KMS-11 (cell line): ENCODE measurements around the gene PNRC2.

Experiments used
- H2AFZ ChIP-seq: fragments of 200-600 bp; sonication (generic); 2 replicates; pipeline ENCODE4 v1.6.1; 2016; ENCODE audit warnings: antibody characterized with exemption, mixed run types, low read depth
- H3K27ac ChIP-seq: fragments of 200-600 bp; sonication (generic); 2 replicates; pipeline ENCODE4 v1.6.1; 2016; ENCODE audit warnings: mild to moderate bottlenecking, mixed run types
- H3K27me3 ChIP-seq: fragments of 200-600 bp; sonication (generic); 2 replicates; pipeline ENCODE4 v1.6.1; 2017; ENCODE audit warnings: mild to moderate bottlenecking, low read depth, mixed run types, moderate library complexity; ENCODE audit not compliant: insufficient read depth
- H3K36me3 ChIP-seq: fragments of 200-600 bp; sonication (generic); 2 replicates; pipeline ENCODE4 v1.6.1; 2017; ENCODE audit warnings: mild to moderate bottlenecking, mixed run types; ENCODE audit not compliant: insufficient read depth
- H3K4me1 ChIP-seq: fragments of 200-600 bp; sonication (generic); 2 replicates; pipeline ENCODE4 v1.6.1; 2016; ENCODE audit warnings: mild to moderate bottlenecking, low read depth, mixed run types; ENCODE audit not compliant: poor library complexity, severe bottlenecking
- H3K4me2 ChIP-seq: fragments of 200-600 bp; sonication (generic); 2 replicates; pipeline ENCODE4 v1.7.0; 2016; ENCODE audit warnings: mild to moderate bottlenecking, mixed run types
- H3K4me3 ChIP-seq: fragments of 200-600 bp; sonication (generic); IDR thresholded peaks from 2 replicates; pipeline ENCODE4 v1.6.1; 2017; ENCODE audit warnings: low read depth, low read length, mixed read lengths; ENCODE audit not compliant: insufficient read depth
- H3K79me2 ChIP-seq: fragments of 200-600 bp; sonication (generic); 2 replicates; pipeline ENCODE4 v1.6.1; 2016; ENCODE audit warnings: low read depth, mixed run types; ENCODE audit not compliant: insufficient read depth
- H3K9ac ChIP-seq: fragments of 200-600 bp; sonication (generic); 2 replicates; pipeline ENCODE4 v1.6.1; 2016; ENCODE audit warnings: mild to moderate bottlenecking, mixed run types
- H4K20me1 ChIP-seq: fragments of 200-600 bp; sonication (generic); 2 replicates; pipeline ENCODE4 v1.6.1; 2016; ENCODE audit warnings: mild to moderate bottlenecking, mixed run types; ENCODE audit not compliant: insufficient read depth
- TF ChIP-seq, protein P1 (sequence below): fragments of 200-600 bp; sonication (generic); conservative IDR thresholded peaks from 2 replicates; pipeline ENCODE4 v1.6.1; 2017; ENCODE audit warnings: low read depth, mild to moderate bottlenecking, antibody characterized with exemption, low read length, moderate library complexity, mixed read lengths

PNRC2 gene

DNA sequence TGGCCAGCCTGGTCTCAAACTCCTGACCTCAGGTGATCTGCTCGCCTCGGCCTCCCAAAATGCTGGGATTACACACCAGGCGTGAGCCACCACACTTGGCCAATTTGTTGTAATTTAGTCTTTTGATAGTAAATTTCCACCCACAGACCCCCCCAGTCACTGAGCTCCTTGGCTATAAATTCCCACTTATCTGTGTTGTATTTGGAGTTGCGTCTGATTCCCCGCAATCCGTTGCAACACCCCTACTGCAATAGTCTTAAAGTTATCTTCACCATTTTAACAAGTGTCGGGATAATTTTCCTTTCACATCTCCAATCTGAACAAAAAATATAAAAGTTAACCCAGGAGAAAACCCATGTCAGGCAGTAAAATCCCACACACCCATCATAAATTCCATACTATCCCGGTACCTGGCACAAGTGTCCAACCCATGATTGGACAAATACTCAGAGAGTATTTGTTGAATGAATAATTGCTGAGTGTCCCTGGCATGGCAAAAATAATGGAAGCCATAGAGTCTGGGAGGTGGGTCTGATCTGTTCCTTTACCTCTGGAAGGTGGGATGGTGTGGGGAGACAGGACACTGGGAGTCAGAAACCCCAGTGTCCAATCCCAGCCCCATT, 37.2 kb upstream of the PNRC2 start:
- TF ChIP-seq, protein P1, sequence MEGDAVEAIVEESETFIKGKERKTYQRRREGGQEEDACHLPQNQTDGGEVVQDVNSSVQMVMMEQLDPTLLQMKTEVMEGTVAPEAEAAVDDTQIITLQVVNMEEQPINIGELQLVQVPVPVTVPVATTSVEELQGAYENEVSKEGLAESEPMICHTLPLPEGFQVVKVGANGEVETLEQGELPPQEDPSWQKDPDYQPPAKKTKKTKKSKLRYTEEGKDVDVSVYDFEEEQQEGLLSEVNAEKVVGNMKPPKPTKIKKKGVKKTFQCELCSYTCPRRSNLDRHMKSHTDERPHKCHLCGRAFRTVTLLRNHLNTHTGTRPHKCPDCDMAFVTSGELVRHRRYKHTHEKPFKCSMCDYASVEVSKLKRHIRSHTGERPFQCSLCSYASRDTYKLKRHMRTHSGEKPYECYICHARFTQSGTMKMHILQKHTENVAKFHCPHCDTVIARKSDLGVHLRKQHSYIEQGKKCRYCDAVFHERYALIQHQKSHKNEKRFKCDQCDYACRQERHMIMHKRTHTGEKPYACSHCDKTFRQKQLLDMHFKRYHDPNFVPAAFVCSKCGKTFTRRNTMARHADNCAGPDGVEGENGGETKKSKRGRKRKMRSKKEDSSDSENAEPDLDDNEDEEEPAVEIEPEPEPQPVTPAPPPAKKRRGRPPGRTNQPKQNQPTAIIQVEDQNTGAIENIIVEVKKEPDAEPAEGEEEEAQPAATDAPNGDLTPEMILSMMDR = no peak
- no peak overlapping the region for H3K27ac ChIP-seq
- no peaks in the 10 kb centered on the region for H3K79me2 ChIP-seq
- H3K9ac ChIP-seq = no peak overlapping the region
- no peaks in the 10 kb centered on the region for H3K36me3 ChIP-seq
- no peak overlapping the region for H3K4me2 ChIP-seq
- H4K20me1 ChIP-seq = no peaks in the 10 kb centered on the region
- H3K4me3 ChIP-seq = no peak overlapping the region
- H3K4me1 ChIP-seq = peaks cover 28% of the 10 kb centered on the region
- no peaks in the 10 kb centered on the region for H3K27me3 ChIP-seq
- H2AFZ ChIP-seq = no peak overlapping the region

DNA sequence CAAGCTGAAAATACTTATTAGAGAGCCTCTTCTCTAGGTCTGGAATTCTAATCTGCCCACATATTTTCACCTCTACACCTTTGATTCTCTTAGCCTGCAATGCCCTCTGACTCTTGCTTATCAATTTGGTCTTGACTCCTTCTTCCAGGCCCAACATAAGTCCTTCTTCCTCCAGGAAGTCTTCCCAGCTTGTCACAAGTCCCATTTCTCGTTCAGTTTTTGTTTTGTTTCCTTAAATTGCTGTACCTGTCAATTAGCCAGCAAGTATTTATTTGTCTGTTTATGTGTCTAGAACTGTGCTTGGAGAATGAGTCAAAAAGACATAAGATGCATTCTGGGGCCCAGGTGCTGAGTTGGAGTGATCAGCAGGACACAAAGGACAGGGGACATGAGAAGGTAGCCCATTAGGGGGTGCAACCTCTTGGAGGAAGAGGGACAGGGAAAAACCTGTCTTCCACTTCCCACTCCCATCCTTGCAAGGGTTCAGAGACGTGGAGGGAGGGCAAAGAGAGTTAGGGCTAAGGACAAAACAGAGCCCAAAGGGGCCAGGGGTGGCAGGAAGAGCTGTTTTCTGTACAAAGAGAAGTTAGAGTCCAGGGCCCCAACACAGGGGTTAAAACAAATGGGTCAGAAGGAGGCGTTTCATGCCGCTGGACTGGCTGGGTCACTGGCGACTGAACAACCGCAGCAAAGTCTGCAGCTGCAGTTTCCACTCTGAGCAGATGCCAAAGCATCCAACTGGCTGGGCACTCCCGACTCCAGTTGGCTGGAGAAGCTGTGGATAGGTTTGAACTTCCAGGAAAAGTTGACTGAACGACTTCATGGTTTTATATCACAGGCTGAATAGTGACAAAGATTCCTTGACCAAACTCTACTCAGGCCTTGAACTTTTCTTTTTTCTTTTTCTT, 35.8 kb upstream of the PNRC2 start:
- Histone ChIP-seq H3K4me3 (no peak overlapping the region), H3K79me2 (no peaks in the 10 kb centered on the region), H4K20me1 (no peaks in the 10 kb centered on the region), H3K9ac (no peak overlapping the region), H3K4me2 (no peak overlapping the region), H2AFZ (no peak overlapping the region), H3K27me3 (no peaks in the 10 kb centered on the region), H3K36me3 (no peaks in the 10 kb centered on the region), H3K27ac (no peak overlapping the region), H3K4me1 (peaks cover 25% of the 10 kb centered on the region)
- TF ChIP-seq, protein P1 = no peak

DNA sequence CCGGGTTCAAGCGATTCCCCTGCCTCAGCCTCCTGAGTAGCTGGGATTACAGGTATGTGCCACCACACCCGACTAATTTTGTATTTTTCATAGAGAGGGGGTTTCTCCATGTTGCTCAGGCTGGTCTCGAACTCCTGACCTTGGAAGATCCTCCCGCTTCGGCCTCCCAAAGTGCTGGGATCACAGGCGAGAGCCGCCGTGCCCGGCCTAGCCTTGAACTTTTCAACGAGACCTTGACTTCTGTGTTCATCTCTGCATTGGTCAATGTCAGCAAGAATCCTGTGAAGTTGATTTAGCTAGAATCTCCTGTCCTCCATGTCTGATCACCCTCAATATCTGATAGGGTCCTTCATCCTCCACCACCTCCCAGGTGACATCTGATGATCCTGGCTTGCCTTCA, 35.0 kb upstream of the PNRC2 start:
- no peak overlapping the region for H3K4me2 ChIP-seq
- no peaks in the 10 kb centered on the region for H3K79me2 ChIP-seq
- no peak overlapping the region for H3K9ac ChIP-seq
- H3K27me3 ChIP-seq = no peaks in the 10 kb centered on the region
- H3K4me3 ChIP-seq = no peak overlapping the region
- H2AFZ ChIP-seq = no peak overlapping the region
- no peak overlapping the region for H3K27ac ChIP-seq
- no peaks in the 10 kb centered on the region for H4K20me1 ChIP-seq
- no peaks in the 10 kb centered on the region for H3K36me3 ChIP-seq
- H3K4me1 ChIP-seq = peaks cover 17% of the 10 kb centered on the region
- TF ChIP-seq, protein P1 = no peak

DNA sequence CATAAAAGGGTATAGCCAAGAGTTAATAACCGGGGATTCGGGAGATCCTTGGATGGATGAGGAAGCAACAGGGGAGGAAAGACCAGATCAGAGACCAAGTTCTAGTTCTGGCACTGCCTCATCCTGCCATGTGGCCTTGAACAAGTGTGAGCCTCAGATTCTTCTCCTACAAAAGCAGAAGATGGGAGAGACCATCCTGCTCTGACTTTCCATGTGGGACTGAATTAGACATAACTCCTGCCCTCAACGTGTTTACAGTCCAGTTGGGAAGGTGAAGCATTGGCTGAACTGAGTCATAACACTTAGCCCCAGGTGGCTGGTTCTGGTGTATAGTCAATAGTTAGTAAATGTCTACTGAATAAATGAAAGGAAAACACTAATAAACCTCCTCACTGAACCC, 34.3 kb upstream of the PNRC2 start:
- Histone ChIP-seq H3K4me1 (peaks cover 11% of the 10 kb centered on the region), H3K4me2 (no peak overlapping the region), H3K79me2 (no peaks in the 10 kb centered on the region), H2AFZ (no peak overlapping the region), H4K20me1 (no peaks in the 10 kb centered on the region), H3K27me3 (no peaks in the 10 kb centered on the region), H3K36me3 (no peaks in the 10 kb centered on the region), H3K4me3 (no peak overlapping the region), H3K9ac (no peak overlapping the region), H3K27ac (no peak overlapping the region)
- TF ChIP-seq, protein P1 = no peak
